22Rv1 (cell line): ENCODE measurements around the gene DCST2.
A peak's percentile ranks its signal among the peaks of the same experiment; 100 is the strongest.

Source experiments
- H3K27ac ChIP-seq: fragments of 450-650 bp; 2 replicates; pipeline ENCODE4 v1.5.1; 2017
- ZFX ChIP-seq: fragments of 450-650 bp; IDR thresholded peaks from 2 replicates; pipeline ENCODE4 v1.6.1; 2017; ENCODE audit warnings: antibody characterized with exemption, borderline replicate concordance
- TF ChIP-seq, protein P1 (sequence below): fragments of 450-650 bp; IDR thresholded peaks from 2 replicates; pipeline ENCODE4 v1.5.1; 2017; ENCODE audit warnings: mild to moderate bottlenecking

Gene DCST2

DNA sequence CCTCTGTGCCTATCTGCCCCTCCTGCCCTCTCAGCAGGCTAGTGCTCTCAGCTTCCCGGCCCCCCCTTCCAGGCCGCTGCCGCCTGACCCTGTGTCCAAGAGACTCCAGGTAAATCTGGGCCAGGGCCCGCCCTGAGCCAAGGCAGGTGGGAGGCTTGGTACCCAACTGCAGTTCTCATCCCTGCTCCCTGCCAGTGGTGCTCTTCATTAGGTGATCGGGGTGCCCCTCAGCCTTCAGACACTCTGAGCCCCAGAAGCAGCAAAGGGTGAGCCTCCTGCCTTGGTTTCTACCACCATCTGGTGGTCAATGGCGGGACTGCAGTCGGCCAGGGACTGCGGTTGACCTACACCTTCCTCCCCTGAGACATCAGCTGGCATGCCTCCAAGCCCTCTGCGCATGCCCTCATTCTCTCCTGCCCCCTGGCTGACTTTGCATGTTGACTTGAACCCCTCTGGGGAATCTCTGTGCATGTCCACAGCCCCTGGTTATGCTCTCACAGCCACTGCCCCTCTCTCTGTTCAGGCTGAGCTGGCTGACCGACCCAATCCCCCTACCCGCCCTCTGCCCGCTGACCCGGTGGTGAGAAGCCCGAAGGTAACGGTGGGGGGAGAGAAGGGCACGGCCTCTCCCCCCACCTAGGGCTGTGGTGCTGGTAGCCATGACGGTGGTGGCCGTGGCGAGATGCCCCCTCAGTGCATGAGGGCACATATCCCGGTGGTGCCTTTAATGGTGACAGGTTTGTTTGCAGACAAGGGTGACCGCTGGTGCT, 28.0 kb upstream of the DCST2 start:
- TF ChIP-seq, protein P1, sequence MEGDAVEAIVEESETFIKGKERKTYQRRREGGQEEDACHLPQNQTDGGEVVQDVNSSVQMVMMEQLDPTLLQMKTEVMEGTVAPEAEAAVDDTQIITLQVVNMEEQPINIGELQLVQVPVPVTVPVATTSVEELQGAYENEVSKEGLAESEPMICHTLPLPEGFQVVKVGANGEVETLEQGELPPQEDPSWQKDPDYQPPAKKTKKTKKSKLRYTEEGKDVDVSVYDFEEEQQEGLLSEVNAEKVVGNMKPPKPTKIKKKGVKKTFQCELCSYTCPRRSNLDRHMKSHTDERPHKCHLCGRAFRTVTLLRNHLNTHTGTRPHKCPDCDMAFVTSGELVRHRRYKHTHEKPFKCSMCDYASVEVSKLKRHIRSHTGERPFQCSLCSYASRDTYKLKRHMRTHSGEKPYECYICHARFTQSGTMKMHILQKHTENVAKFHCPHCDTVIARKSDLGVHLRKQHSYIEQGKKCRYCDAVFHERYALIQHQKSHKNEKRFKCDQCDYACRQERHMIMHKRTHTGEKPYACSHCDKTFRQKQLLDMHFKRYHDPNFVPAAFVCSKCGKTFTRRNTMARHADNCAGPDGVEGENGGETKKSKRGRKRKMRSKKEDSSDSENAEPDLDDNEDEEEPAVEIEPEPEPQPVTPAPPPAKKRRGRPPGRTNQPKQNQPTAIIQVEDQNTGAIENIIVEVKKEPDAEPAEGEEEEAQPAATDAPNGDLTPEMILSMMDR: peak; percentile 99
- no peak for TF ChIP-seq ZFX
- H3K27ac ChIP-seq: peak overlapping the region; percentile 91

DNA sequence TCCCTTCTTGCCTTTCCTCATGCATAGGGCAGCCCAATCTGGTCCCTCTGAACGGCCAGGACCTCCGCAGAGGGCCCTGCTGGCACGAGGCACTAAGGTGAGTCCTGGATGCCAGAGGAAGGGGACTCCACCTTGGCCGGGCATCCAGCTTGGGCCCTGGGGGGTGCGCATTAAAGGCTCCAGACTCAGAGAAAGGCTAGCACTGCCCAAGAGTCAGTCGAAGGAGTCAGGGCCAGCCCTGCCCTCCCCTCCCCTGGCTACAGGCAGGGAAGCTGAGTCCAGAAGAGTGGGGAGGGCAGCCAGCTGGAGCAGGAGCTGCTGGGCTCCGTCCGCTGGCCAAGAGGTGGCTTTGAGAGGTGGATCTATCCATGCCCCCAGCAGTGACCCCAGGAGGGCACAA, 27.2 kb upstream of the DCST2 start:
- TF ChIP-seq ZFX: no peak
- TF ChIP-seq, protein P1: no peak
- peak overlapping the region; percentile 91; the same call in 1 of the 2 replicates for H3K27ac ChIP-seq

DNA sequence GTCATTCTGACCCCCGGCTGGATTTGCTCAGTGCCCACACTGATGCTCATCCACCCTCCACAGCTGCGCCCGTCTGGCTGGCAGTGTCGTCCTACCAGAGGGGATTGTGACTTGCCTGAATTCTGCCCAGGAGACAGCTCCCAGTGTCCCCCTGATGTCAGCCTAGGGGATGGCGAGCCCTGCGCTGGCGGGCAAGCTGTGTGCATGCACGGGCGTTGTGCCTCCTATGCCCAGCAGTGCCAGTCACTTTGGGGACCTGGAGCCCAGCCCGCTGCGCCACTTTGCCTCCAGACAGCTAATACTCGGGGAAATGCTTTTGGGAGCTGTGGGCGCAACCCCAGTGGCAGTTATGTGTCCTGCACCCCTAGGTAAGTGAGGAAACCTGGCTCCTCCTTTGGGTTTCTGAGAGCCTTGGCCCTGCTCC, 24.2 kb upstream of the DCST2 start:
- no peak overlapping the region for H3K27ac ChIP-seq
- TF ChIP-seq, protein P1: no peak
- TF ChIP-seq ZFX: no peak

DNA sequence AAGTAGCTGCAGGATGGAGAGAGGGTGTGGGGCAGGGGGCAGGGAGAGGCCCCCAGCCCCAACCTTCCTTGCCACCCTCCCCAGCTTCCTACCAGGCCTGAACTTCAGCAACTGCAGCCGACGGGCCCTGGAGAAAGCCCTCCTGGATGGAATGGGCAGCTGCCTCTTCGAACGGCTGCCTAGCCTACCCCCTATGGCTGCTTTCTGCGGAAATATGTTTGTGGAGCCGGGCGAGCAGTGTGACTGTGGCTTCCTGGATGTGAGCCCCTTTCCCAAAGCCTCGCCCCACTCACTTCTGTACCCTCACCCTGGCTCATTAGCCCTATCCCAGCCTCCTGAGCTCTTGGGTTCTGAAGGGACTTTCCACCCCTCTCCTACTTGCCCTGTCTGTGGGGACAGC, 23.5 kb upstream of the DCST2 start:
- TF ChIP-seq ZFX: no peak
- TF ChIP-seq, protein P1: no peak
- no peak overlapping the region for H3K27ac ChIP-seq

DNA sequence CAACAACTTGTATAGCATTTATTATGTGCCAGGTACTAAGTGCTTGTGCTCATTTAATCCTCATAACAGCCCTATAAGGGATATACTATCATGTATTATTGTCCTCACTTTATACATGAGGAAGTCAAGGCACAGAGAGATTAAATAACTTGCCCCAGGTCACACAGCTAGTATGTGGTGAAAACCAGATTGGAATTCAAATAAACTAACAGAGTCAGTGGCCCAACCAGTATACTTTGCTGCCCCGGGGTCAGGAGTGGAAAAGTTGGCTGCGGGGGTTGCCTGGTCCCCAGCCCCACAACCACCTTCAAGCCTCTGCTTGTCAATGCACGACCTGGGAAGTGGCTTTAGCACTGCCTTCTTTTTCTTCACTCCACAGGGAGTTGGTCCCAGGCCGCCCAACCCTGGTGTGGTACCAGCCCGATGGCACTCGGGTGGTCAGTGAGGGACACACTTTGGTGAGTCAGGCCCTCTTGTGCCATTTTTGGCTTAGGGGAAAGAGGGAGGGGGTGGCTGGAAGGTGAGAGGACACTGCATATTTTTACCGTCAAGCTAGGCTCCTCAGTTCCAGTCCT, 20.0 kb upstream of the DCST2 start:
- peak overlapping the region; percentile 100 for H3K27ac ChIP-seq
- TF ChIP-seq ZFX: no peak
- TF ChIP-seq, protein P1: no peak

DNA sequence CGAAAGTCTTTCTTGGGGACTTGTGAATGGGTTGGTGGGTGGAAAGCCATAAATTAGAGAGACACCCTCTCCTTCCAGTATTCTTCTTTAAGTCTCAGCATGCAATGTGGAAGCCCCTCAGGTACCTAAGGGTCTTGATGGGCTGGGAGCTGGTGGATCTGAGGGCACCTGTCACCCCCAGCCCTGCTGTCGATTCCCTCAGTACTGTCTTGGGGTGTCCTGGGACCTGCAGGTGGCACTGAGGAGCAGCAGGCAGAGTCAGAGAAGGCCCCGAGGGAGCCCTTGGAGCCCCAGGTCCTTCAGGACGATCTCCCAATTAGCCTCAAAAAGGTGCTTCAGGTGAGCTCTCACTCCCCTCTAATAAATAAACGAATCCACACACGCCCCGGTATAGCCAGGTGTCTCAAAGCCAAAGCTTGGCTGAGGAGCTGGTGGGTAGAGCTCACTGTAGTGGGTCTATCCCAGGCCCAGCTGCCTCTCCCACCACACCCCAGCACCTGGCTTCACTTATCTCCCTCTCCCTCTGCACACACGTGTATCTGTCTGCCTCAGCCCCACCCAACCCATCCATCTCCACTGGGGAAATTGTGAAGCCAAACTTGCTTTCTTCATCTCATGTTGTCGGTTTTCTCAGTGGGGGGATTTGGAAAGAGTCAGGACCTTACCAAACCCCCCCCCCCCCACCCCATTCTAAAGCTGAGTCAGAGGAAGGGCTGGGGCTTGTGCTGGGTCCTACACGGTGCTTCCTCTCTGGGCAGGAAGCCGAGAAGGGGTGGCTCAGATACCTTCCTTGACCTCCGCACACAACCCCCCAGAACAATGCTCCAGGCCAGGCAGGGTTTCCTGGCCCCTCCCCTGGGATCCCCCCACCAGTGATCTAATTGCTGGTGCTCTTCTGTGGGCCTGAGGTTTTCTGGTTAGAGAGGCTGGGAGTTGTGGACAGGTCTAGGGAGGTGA, 19.1 kb upstream of the DCST2 start:
- H3K27ac ChIP-seq: peak overlapping the region; percentile 100
- TF ChIP-seq ZFX: no peak
- TF ChIP-seq, protein P1: no peak
